Loucy (cell line): ENCODE measurements around the gene OSR1.
"Not testable (repeated sequence)": the region's sequence is repeated elsewhere in the genome, so short reads cannot be mapped to it uniquely, and the experiment has no call there.

ENCODE experiments used
- H2AFZ ChIP-seq: fragments of 200-600 bp; sonication (generic); 2 replicates; pipeline ENCODE4 v1.6.0; 2016; ENCODE audit warnings: antibody characterized with exemption, mild to moderate bottlenecking, low read length, moderate library complexity
- H3F3A ChIP-seq: fragments of 200-600 bp; 2 replicates; pipeline ENCODE4 v1.6.0; 2016; ENCODE audit warnings: antibody characterized with exemption, low read depth, mild to moderate bottlenecking
- H3K27me3 ChIP-seq: fragments of 200-600 bp; sonication (generic); 2 replicates; pipeline ENCODE4 v1.6.1; 2014; ENCODE audit warnings: low read length, mild to moderate bottlenecking; ENCODE audit not compliant: insufficient read depth, poor library complexity, severe bottlenecking
- H3K36me3 ChIP-seq: fragments of 200-600 bp; sonication (generic); 2 replicates; pipeline ENCODE4 v1.6.1; 2016; ENCODE audit warnings: low read length; ENCODE audit not compliant: insufficient read depth
- H3K4me1 ChIP-seq: fragments of 200-600 bp; sonication (generic); 2 replicates; pipeline ENCODE4 v1.5.1; 2014; ENCODE audit warnings: low read length, mild to moderate bottlenecking; ENCODE audit not compliant: insufficient read depth, poor library complexity, severe bottlenecking
- H3K4me2 ChIP-seq: fragments of 200-600 bp; sonication (generic); 2 replicates; pipeline ENCODE4 v1.6.0; 2014; ENCODE audit warnings: antibody characterized with exemption, low read length, low read depth, mild to moderate bottlenecking; ENCODE audit not compliant: poor library complexity, severe bottlenecking
- H3K4me3 ChIP-seq: fragments of 200-600 bp; sonication (generic); 2 replicates; pipeline ENCODE4 v1.5.1; 2014; ENCODE audit warnings: low read length, mild to moderate bottlenecking, mixed read lengths; ENCODE audit not compliant: poor library complexity, severe bottlenecking
- H3K79me2 ChIP-seq: fragments of 200-600 bp; sonication (generic); 2 replicates; pipeline ENCODE4 v1.6.1; 2014; ENCODE audit warnings: low read length; ENCODE audit not compliant: insufficient read depth
- H3K9ac ChIP-seq: fragments of 200-600 bp; sonication (generic); 2 replicates; pipeline ENCODE4 v1.6.0; 2014; ENCODE audit warnings: mild to moderate bottlenecking, low read depth, low read length, moderate library complexity; ENCODE audit not compliant: poor library complexity, severe bottlenecking
- H3K9me2 ChIP-seq: fragments of 200-600 bp; sonication (generic); replicated peaks from 2 replicates; pipeline ENCODE4 v1.6.1; 2016; ENCODE audit warnings: low read depth, low read length, mixed read lengths
- H3K9me3 ChIP-seq: fragments of 200-600 bp; sonication (generic); 2 replicates; pipeline ENCODE4 v1.6.1; 2014; ENCODE audit warnings: mild to moderate bottlenecking, antibody characterized with exemption, low read length, low read depth; ENCODE audit not compliant: insufficient read depth
- H4K20me1 ChIP-seq: fragments of 200-600 bp; sonication (generic); 2 replicates; pipeline ENCODE4 v1.6.0; 2014; ENCODE audit warnings: antibody characterized with exemption, low read length, mild to moderate bottlenecking; ENCODE audit not compliant: insufficient read depth, poor library complexity, severe bottlenecking
- EZH2phosphoT487 ChIP-seq: fragments of 200-600 bp; IDR thresholded peaks from 2 replicates; pipeline ENCODE4 v1.6.1; 2018; ENCODE audit warnings: antibody characterized with exemption, mild to moderate bottlenecking, moderate library complexity, borderline replicate concordance
- TF ChIP-seq, protein P1 (sequence below): fragments of 200-600 bp; sonication (generic); conservative IDR thresholded peaks from 2 replicates; pipeline ENCODE4 v1.5.1; 2014; ENCODE audit warnings: mild to moderate bottlenecking, antibody characterized with exemption, low read length

The OSR1 gene

DNA sequence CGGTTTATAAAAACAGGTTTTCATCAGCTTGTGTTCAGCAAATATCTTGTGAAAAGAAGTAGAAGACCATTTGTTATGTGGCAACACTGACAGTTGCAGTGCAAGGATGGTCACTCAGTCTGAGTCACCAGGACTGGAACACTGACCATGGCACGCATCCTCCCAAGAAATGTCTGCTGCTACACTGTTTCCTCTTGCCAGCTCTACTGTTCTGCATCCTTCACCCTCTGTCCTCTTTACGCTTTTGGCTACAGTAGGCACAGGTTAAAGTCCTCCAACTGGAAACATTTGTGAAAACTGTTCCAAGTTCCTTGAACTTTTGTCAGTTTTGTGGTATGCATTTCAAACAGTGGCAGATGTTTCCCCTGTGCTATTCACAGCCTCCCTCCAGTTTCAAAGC lies 39.4 kb downstream of the OSR1 start:
- Histone ChIP-seq H3K4me2 (no peak overlapping the region), H3K27me3 (no peaks in the 10 kb centered on the region)

DNA sequence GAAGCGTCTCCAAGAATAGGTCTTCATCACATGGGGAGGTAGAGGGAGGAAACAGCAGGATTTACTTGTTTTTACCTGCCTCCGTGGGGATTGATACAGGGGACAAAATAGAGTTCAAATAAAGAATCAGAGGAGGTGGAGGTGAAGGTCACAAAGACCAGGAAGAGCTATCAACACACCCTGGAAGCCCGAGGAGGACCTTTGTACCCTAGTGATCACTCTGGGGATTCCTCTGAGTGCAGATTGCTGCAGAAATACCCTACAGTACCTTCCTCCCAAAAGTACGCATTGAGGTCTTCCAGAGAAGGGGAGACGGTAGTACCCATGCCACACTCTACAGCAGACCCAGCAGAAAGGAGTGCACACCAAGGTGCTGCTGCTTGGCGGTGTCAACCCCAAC lies 44.9 kb downstream of the OSR1 start:
- Histone ChIP-seq H3K79me2 (no peaks in the 10 kb centered on the region), H3K27me3 (no peaks in the 10 kb centered on the region), H3K4me2 (no peak overlapping the region), H3K9me3 (no peaks in the 10 kb centered on the region), H3K36me3 (no peaks in the 10 kb centered on the region), H3F3A (no peaks in the 10 kb centered on the region), H4K20me1 (no peaks in the 10 kb centered on the region), H3K4me3 (no peak overlapping the region), H2AFZ (no peak overlapping the region), H3K9me2 (no peaks in the 10 kb centered on the region), H3K4me1 (no peaks in the 10 kb centered on the region), H3K9ac (no peak overlapping the region)
- no peak for TF ChIP-seq EZH2phosphoT487
- TF ChIP-seq, protein P1, sequence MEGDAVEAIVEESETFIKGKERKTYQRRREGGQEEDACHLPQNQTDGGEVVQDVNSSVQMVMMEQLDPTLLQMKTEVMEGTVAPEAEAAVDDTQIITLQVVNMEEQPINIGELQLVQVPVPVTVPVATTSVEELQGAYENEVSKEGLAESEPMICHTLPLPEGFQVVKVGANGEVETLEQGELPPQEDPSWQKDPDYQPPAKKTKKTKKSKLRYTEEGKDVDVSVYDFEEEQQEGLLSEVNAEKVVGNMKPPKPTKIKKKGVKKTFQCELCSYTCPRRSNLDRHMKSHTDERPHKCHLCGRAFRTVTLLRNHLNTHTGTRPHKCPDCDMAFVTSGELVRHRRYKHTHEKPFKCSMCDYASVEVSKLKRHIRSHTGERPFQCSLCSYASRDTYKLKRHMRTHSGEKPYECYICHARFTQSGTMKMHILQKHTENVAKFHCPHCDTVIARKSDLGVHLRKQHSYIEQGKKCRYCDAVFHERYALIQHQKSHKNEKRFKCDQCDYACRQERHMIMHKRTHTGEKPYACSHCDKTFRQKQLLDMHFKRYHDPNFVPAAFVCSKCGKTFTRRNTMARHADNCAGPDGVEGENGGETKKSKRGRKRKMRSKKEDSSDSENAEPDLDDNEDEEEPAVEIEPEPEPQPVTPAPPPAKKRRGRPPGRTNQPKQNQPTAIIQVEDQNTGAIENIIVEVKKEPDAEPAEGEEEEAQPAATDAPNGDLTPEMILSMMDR = no peak

More for the DNA sequence above, 39.4 kb downstream of the OSR1 start:
- H3K79me2 ChIP-seq = no peaks in the 10 kb centered on the region
- no peak overlapping the region for H2AFZ ChIP-seq
- H3K9me2 ChIP-seq = no peaks in the 10 kb centered on the region
- no peaks in the 10 kb centered on the region for H3K36me3 ChIP-seq
- no peak overlapping the region for H3K9ac ChIP-seq
- no peaks in the 10 kb centered on the region for H3K4me1 ChIP-seq
- TF ChIP-seq EZH2phosphoT487 = no peak
- TF ChIP-seq, protein P1 = no peak
- no peaks in the 10 kb centered on the region for H3F3A ChIP-seq
- no peaks in the 10 kb centered on the region for H4K20me1 ChIP-seq
- no peak overlapping the region for H3K4me3 ChIP-seq
- no peaks in the 10 kb centered on the region for H3K9me3 ChIP-seq

DNA sequence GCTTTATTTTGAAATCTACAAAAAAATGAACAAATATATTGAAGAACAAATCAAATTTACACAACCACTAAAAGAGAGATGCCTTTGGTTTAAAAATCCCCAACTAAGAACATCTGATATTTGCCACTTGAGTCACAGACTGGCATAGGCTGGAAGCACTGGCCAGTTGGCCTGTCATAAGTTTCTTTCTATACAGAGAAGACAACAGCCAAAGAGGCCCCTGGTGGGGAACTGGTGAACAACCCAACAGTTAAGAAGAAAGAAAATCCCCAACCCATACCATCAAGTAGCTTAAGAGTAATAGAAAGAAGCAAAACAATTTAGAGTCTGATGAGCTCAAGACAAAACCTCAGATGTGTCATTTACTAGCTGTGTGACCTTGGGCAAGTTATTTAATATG lies 45.5 kb downstream of the OSR1 start:
- no peak for TF ChIP-seq EZH2phosphoT487
- TF ChIP-seq, protein P1 = peak; percentile 31; the same call in 1 of the 2 replicates
- Histone ChIP-seq H3K9me3 (no peaks in the 10 kb centered on the region), H3K9me2 (no peaks in the 10 kb centered on the region), H3K27me3 (no peaks in the 10 kb centered on the region), H3K4me2 (no peak overlapping the region), H3K36me3 (no peaks in the 10 kb centered on the region), H3K4me3 (no peak overlapping the region), H2AFZ (no peak overlapping the region), H3K9ac (no peak overlapping the region), H3K79me2 (no peaks in the 10 kb centered on the region), H3K4me1 (no peaks in the 10 kb centered on the region), H3F3A (no peaks in the 10 kb centered on the region), H4K20me1 (no peaks in the 10 kb centered on the region)

DNA sequence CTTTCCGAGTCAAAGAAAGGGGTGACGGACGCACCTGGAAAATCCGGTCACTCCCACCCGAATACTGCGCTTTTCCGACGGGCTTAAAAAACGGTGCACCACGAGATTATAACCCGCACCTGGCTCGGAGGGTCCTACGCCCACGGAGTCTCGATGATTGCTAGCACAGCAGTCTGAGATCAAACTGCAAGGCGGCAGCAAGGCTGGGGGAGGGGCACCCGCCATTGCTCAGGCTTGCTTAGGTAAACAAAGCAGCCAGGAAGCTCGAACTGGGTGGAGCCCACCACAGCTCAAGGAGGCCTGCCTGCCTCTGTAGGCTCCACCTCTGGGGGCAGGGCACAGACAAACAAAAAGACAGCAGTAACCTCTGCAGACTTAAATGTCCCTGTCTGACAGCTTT lies 52.4 kb downstream of the OSR1 start:
- H3F3A ChIP-seq, H3K9ac ChIP-seq, H3K27me3 ChIP-seq, H3K4me3 ChIP-seq, H3K9me3 ChIP-seq, H2AFZ ChIP-seq, H3K79me2 ChIP-seq, H3K4me2 ChIP-seq, H3K36me3 ChIP-seq, H4K20me1 ChIP-seq, H3K9me2 ChIP-seq, H3K4me1 ChIP-seq: not testable (repeated sequence)

DNA sequence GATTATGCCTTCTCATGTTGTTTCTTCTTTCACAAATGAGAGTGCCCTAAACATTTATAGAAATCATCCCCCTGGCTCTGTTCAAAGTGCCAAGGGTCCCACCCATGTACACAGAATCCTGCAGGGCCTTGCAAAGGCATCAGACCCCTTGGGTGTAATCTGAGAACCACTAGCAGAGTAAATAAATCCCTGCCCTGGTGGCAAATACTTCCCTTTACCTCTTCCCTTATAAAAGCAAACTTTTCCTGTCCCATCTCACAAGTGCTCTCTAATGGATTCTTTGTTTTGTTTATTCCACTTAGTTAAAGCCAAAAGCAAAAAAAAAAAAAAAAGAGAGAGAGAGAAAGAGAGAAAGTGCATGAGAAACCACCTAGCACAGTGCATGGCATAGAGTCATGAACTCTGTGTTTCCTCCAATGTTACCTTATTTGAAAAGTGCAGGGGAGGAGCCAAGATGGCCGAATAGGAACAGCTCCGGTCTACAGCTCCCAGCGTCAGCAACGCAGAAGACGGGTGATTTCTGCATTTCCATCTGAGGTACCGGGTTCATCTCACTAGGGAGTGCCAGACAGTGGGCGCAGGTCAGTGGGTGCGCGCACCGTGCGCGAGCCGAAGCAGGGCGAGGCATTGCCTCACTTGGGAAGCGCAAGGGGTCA lies 52.9 kb downstream of the OSR1 start:
- H3K9me3 ChIP-seq, H3K9ac ChIP-seq, H3K79me2 ChIP-seq, H3K9me2 ChIP-seq, H3K27me3 ChIP-seq, H3K36me3 ChIP-seq, H3K4me2 ChIP-seq, H4K20me1 ChIP-seq, H3K4me3 ChIP-seq, H2AFZ ChIP-seq, H3F3A ChIP-seq, H3K4me1 ChIP-seq: not testable (repeated sequence)
